PC-3 (cell line): ENCODE measurements around the gene SOSTDC1. TPM values are rescaled to one million over a fixed set of nuclear protein-coding genes. Genes with fewer than 3 reads are reported as not detected.

Experiments used
- ATAC-seq: fragments of 200-7000 bp; cut with Tn5 transposase; 2 replicates; pipeline ENCODE4 v1.9.1; 2020; ENCODE audit warnings: mild to moderate bottlenecking, moderate library complexity
- BruUV-seq: library from RNA; stranded (reverse); fragments of 400-500 nt; replicated peaks from 2 replicates; lab custom pipeline; 2021; lab: Mats Ljungman, UMichigan
- CTCF ChIA-PET: fragments of 300-600 bp; sonication (Branson Sonifier 250); formaldehyde crosslinking; loops from one replicate; lab custom pipeline; 2022; ENCODE audit warnings: antibody characterized with exemption; lab: Charles Lee
- POLR2A ChIA-PET: fragments of 300-600 bp; sonication (Branson Sonifier 250); formaldehyde crosslinking; loops from one replicate; lab custom pipeline; 2022; ENCODE audit warnings: antibody characterized with exemption; ENCODE audit not compliant: unreplicated experiment; lab: Charles Lee
- DNase-seq: peaks from one replicate; pipeline ENCODE4 v3.0.0-alpha.2; 2015
- H2AFZ ChIP-seq: fragments of 300-600 bp; sonication (generic); 2 replicates; pipeline ENCODE4 v1.6.0; 2016; ENCODE audit warnings: antibody characterized with exemption, low read length
- H3F3A ChIP-seq: fragments of 300-600 bp; sonication (generic); one replicate; pipeline ENCODE4 v1.6.0; 2017; ENCODE audit warnings: antibody characterized with exemption, low read length, control low read depth, mild to moderate bottlenecking; ENCODE audit not compliant: unreplicated experiment
- H3K27ac ChIP-seq: fragments of 300-600 bp; sonication (generic); 2 replicates; pipeline ENCODE4 v1.5.1; 2016; ENCODE audit warnings: mild to moderate bottlenecking, low read length
- H3K27me3 ChIP-seq: fragments of 300-600 bp; sonication (generic); 2 replicates; pipeline ENCODE4 v1.6.1; 2016; ENCODE audit warnings: low read length, mixed read lengths
- H3K36me3 ChIP-seq: fragments of 300-600 bp; sonication (generic); 2 replicates; pipeline ENCODE4 v1.6.1; 2016; ENCODE audit warnings: low read depth, mixed run types, low read length, mixed read lengths
- H3K4me1 ChIP-seq: fragments of 300-600 bp; sonication (generic); 2 replicates; pipeline ENCODE4 v1.5.1; 2016; ENCODE audit warnings: low read length; ENCODE audit not compliant: insufficient read depth
- H3K4me2 ChIP-seq: fragments of 300-600 bp; sonication (generic); 2 replicates; pipeline ENCODE4 v1.6.0; 2016; ENCODE audit warnings: low read length
- H3K4me3 ChIP-seq: fragments of 300-600 bp; sonication (generic); 2 replicates; pipeline ENCODE4 v1.5.1; 2016; ENCODE audit warnings: mild to moderate bottlenecking, low read length, mixed read lengths
- H3K79me2 ChIP-seq: fragments of 300-600 bp; sonication (generic); 2 replicates; pipeline ENCODE4 v1.6.1; 2017; ENCODE audit warnings: low read length, mixed read lengths
- H3K9ac ChIP-seq: fragments of 300-600 bp; sonication (generic); 2 replicates; pipeline ENCODE4 v1.6.0; 2016; ENCODE audit warnings: mild to moderate bottlenecking, low read length
- H3K9me2 ChIP-seq: fragments of 300-600 bp; sonication (generic); replicated peaks from 2 replicates; pipeline ENCODE4 v1.6.1; 2016; ENCODE audit warnings: mixed run types, low read length, mixed read lengths
- H3K9me3 ChIP-seq: fragments of 300-600 bp; sonication (generic); 2 replicates; pipeline ENCODE4 v1.6.1; 2016; ENCODE audit warnings: low read length, mixed read lengths
- H4K20me1 ChIP-seq: fragments of 300-600 bp; sonication (generic); 2 replicates; pipeline ENCODE4 v1.6.1; 2016; ENCODE audit warnings: low read length, mixed read lengths
- CTCF ChIP-seq: fragments of 300-600 bp; sonication (generic); conservative IDR thresholded peaks from 2 replicates; pipeline ENCODE4 v1.5.1; 2017; ENCODE audit warnings: antibody characterized with exemption, low read depth, mild to moderate bottlenecking, low read length
- EZH2 ChIP-seq: fragments of 300-600 bp; sonication (generic); IDR thresholded peaks from one replicate; pipeline ENCODE4 v1.6.1; 2017; ENCODE audit warnings: antibody characterized with exemption, mild to moderate bottlenecking, low read length; ENCODE audit not compliant: unreplicated experiment
- EZH2phosphoT487 ChIP-seq: fragments of 300-600 bp; sonication (generic); IDR thresholded peaks from 2 replicates; pipeline ENCODE4 v1.6.1; 2018; ENCODE audit warnings: mild to moderate bottlenecking, antibody characterized with exemption, low read length, borderline replicate concordance
- intact Hi-C: fragments of 100-400 bp; cut with micrococcal nuclease; formaldehyde crosslinking; loops from 2 replicates; pipeline ENCODE4 v1.9.0; 2023
- total RNA-seq: library from RNA; depleted of rRNA; stranded (reverse); fragments of >200 nt; gene quantifications from 2 replicates; pipeline ENCODE4 v1.2.3, GENCODE V29; 2014; rRNA removed

The SOSTDC1 gene
- total RNA-seq, 1 experiment from 2014 or later, result 0.22 TPM

DNA sequence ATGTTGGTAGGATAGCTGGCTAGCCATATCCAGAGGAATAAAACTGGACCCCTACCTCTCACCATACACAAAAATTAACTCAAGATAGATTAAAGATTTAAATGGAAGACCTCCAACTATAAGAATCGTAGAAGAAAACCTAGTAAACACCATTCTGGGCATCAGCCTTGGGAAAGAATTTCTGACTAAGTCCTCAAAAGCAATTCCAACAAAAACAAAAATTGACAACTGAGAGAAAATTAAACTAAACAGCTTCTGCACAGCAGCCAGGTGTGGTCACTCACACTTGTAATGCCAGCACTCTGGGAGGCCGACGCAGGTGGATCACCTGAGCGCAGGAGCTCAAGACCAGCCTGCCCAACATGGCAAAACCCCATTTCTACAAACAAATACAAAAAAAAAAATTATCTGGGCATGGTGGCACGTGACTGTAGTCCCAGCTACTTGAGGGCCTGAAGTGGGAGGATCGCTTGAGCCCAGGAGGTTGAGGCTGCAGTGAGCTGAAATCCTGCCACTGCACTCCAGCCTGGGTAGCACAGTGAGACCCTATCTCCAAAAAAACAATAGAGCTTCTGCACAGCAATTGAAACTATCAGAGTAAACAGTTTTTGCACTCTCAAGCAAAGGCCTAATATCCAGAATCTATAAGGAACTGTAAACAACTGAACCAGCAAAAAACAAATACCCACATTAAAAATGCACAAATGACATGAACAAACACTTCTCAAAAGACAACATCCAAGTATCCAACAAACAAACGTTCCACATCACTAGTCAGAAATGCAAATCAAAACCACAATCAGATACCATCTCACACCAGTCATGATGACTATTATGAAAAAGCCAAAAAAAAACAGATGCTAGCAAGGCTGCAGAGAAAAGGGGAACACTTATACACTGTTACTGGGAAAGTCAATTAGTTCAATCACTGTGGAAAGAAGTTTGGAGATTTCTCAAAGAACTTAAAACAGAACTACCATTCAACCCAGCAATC is 49.0 kb downstream of the SOSTDC1 start:
- TF ChIP-seq CTCF (no peak), EZH2 (no peak), EZH2phosphoT487 (no peak)

GRCh38 chr7:16412274-16413254 is 53.0 kb downstream of the SOSTDC1 start:
- POLR2A ChIA-PET, result no interaction called here
- no peaks in the 10 kb centered on the region for H3K79me2 ChIP-seq
- no peak overlapping the region for H3K27ac ChIP-seq
- no peaks in the 10 kb centered on the region for H3K36me3 ChIP-seq
- CTCF ChIA-PET, result no interaction called here
- H3K9me3 ChIP-seq, result no peaks in the 10 kb centered on the region
- H2AFZ ChIP-seq, result no peak overlapping the region
- ATAC-seq, result no peak
- no peak overlapping the region for H3K9ac ChIP-seq
- no peak for DNase-seq
- H3K4me3 ChIP-seq, result no peak overlapping the region
- no peak overlapping the region for H3K4me2 ChIP-seq
- no peaks in the 10 kb centered on the region for H3K27me3 ChIP-seq
- BruUV-seq, result no TSS peak
- H3K9me2 ChIP-seq, result no peaks in the 10 kb centered on the region
- intact Hi-C loops, result loop anchor here (10.0 kb wide), 1 partner anchor 168 kb away; no protein-coding TSS in a partner anchor
- no peaks in the 10 kb centered on the region for H3F3A ChIP-seq
- no peaks in the 10 kb centered on the region for H4K20me1 ChIP-seq
- H3K4me1 ChIP-seq, result peaks cover 31% of the 10 kb centered on the region
- TF ChIP-seq CTCF, result no peak
- TF ChIP-seq EZH2phosphoT487, result no peak

More for the DNA sequence above, 49.0 kb downstream of the SOSTDC1 start:
- no peak overlapping the region for H3K4me3 ChIP-seq
- no peaks in the 10 kb centered on the region for H3K27me3 ChIP-seq
- H3K36me3 ChIP-seq, result no peaks in the 10 kb centered on the region
- H3K27ac ChIP-seq, result peak overlapping the region; percentile 59
- ChIA-PET CTCF (no interaction called here), POLR2A (no interaction called here)
- peaks cover 39% of the 10 kb centered on the region for H3K4me1 ChIP-seq
- intact Hi-C loops, result loop anchor here (10.0 kb wide), 1 partner anchor 172 kb away; no protein-coding TSS in a partner anchor
- BruUV-seq, result no TSS peak
- ATAC-seq, result peak; percentile 12
- H3K9me2 ChIP-seq, result no peaks in the 10 kb centered on the region
- H3F3A ChIP-seq, result no peaks in the 10 kb centered on the region
- H3K9me3 ChIP-seq, result no peaks in the 10 kb centered on the region
- H4K20me1 ChIP-seq, result no peaks in the 10 kb centered on the region
- no peak overlapping the region for H3K9ac ChIP-seq
- H2AFZ ChIP-seq, result no peak overlapping the region
- no peaks in the 10 kb centered on the region for H3K79me2 ChIP-seq
- DNase-seq, result peak; percentile 78
- H3K4me2 ChIP-seq, result peak overlapping the region; percentile 45

Other genes with a start within 250 kb of the SOSTDC1 start
- gene CRPPA, start 44.2 kb downstream of the SOSTDC1 start, total RNA-seq, result 0.75 and 1.2 TPM in 2 replicates
- gene LRRC72, start 61.1 kb upstream of the SOSTDC1 start, total RNA-seq, result not detected in 2 replicates
- gene ANKMY2, start 180.0 kb upstream of the SOSTDC1 start, total RNA-seq, result 7.7 and 8.5 TPM in 2 replicates
- gene BZW2, start 180.4 kb upstream of the SOSTDC1 start, total RNA-seq, result 86.1 and 94.1 TPM in 2 replicates